Non-pigmented ciliary epithelial cell (primary cell): Measurements from ENCODE around the gene TNIP1.

Source experiments
- DNase-seq: peaks from one replicate; pipeline ENCODE4 v3.0.0-alpha.2; 2010; ENCODE audit warnings: low read depth

Gene TNIP1

GRCh38 chr5:150999704-151000442 is 81.0 kb downstream of the TNIP1 start:
- no peak for DNase-seq

GRCh38 chr5:150993826-150994412 is 86.9 kb downstream of the TNIP1 start:
- DNase-seq: no peak

GRCh38 chr5:150993422-150993821 is 87.4 kb downstream of the TNIP1 start:
- no peak for DNase-seq

GRCh38 chr5:150992705-150993104 is 88.1 kb downstream of the TNIP1 start:
- DNase-seq: no peak

GRCh38 chr5:150989695-150990094 is 91.1 kb downstream of the TNIP1 start:
- no peak for DNase-seq

GRCh38 chr5:150987746-150988145 is 93.1 kb downstream of the TNIP1 start:
- DNase-seq: no peak
